Fibroblast of lung (primary cell): Measurements from ENCODE around the gene PSMB5. TPM values are rescaled to one million over a fixed set of nuclear protein-coding genes. Genes with fewer than 3 reads are reported as not detected.
"Not testable (repeated sequence)": the region's sequence is repeated elsewhere in the genome, so short reads cannot be mapped to it uniquely, and the experiment has no call there.

Source experiments
- DNase-seq, 2 donors: peaks; one replicate each; pipeline versions ENCODE4 v3.0.0 to v3.0.0-alpha.2; 2010; ENCODE audit warnings: low read depth in 2 of 2
- H2AFZ ChIP-seq: 2 replicates; pipeline ENCODE4 v1.5.1; 2012; ENCODE audit warnings: low read length, control low read depth, inconsistent platforms
- H3K27ac ChIP-seq: 2 replicates; pipeline ENCODE4 v1.5.1; 2011; ENCODE audit warnings: low read length, control low read depth; ENCODE audit not compliant: insufficient read depth
- H3K27me3 ChIP-seq: 2 replicates; pipeline ENCODE4 v1.5.1; 2011; ENCODE audit warnings: mild to moderate bottlenecking, low read length; ENCODE audit not compliant: control insufficient read depth, insufficient read depth
- H3K36me3 ChIP-seq: 2 replicates; pipeline ENCODE4 v1.5.1; 2011; ENCODE audit warnings: low read length; ENCODE audit not compliant: control insufficient read depth, insufficient read depth
- H3K4me1 ChIP-seq: 2 replicates; pipeline ENCODE4 v1.5.1; 2011; ENCODE audit warnings: low read length; ENCODE audit not compliant: control insufficient read depth, insufficient read depth; ENCODE audit errors: extremely low read depth
- H3K4me2 ChIP-seq: 2 replicates; pipeline ENCODE4 v1.5.1; 2011; ENCODE audit warnings: low read length, control low read depth; ENCODE audit not compliant: insufficient read depth; ENCODE audit errors: extremely low read depth
- H3K4me3 ChIP-seq, 4 experiments: fragments of 200-600 bp in 1 of 4; sonication (generic) in 1 of 4; replicated peaks in 1 of 4; 2 replicates each; pipeline ENCODE4 v1.5.1; 2011 to 2016; ENCODE audit warnings: low read length in 4 of 4, low read depth in 3 of 4, mild to moderate bottlenecking in 3 of 4, control low read depth in 2 of 4, inconsistent platforms in 1 of 4, mixed read lengths in 1 of 4; ENCODE audit not compliant: insufficient read depth in 1 of 4; ENCODE audit errors: control extremely low read depth in 1 of 4
- H3K79me2 ChIP-seq: 2 replicates; pipeline ENCODE4 v1.5.1; 2012; ENCODE audit warnings: mild to moderate bottlenecking, low read length, inconsistent platforms; ENCODE audit not compliant: control insufficient read depth, insufficient read depth
- H3K9ac ChIP-seq: 2 replicates; pipeline ENCODE4 v1.5.1; 2011; ENCODE audit warnings: mild to moderate bottlenecking, low read length, control low read depth; ENCODE audit not compliant: insufficient read depth
- H3K9me3 ChIP-seq: 2 replicates; pipeline ENCODE4 v1.5.1; 2012; ENCODE audit warnings: low read depth, low read length; ENCODE audit not compliant: control insufficient read depth, insufficient read depth
- H4K20me1 ChIP-seq: 2 replicates; pipeline ENCODE4 v1.5.1; 2011; ENCODE audit warnings: low read length; ENCODE audit not compliant: control insufficient read depth, insufficient read depth; ENCODE audit errors: extremely low read depth
- CTCF ChIP-seq, 2 donors: IDR thresholded peaks in 1 of 2; conservative IDR thresholded peaks in 1 of 2; 1 replicate in 1 of 2; 2 replicates in 1 of 2; pipeline ENCODE4 v1.5.1; 2011 to 2012; ENCODE audit warnings: low read length in 2 of 2, control low read depth in 1 of 2, inconsistent platforms in 1 of 2, low read depth in 1 of 2, mild to moderate bottlenecking in 1 of 2
- EZH2 ChIP-seq: IDR thresholded peaks from 2 replicates; pipeline ENCODE4 v1.5.1; 2012; ENCODE audit warnings: low read length, control low read depth, mild to moderate bottlenecking; ENCODE audit errors: missing control alignments
- polyA plus RNA-seq, 2 donors: library from polyadenylated mRNA; depleted of rRNA in 1 of 2; stranded (reverse) in 1 of 2; unstranded in 1 of 2; fragments of >200 nt; gene quantifications; 2 replicates each; pipeline ENCODE4 v1.2.1, GENCODE V29; 2011 to 2012; ENCODE audit warnings: missing spikeins in 1 of 2
- total RNA-seq: library from RNA; depleted of rRNA; stranded (reverse); fragments of >200 nt; gene quantifications from 2 replicates; pipeline ENCODE4 v1.2.1, GENCODE V29; 2014

PSMB5 gene
- total and polyA plus RNA-seq, 2 donors (not counting 1 experiment from before 2014, with no cell fraction given), result 166 to 237 TPM

GRCh38 chr14:23005451-23006187 lies 29.1 kb downstream of the PSMB5 start:
- no peak overlapping the region for H3K9ac ChIP-seq
- peak overlapping the region in 1 of 4 experiments; percentile 52 for H3K4me3 ChIP-seq
- H4K20me1 ChIP-seq, result no peaks in the 10 kb centered on the region
- peaks cover 6% of the 10 kb centered on the region for H3K4me1 ChIP-seq
- H3K9me3 ChIP-seq, result no peaks in the 10 kb centered on the region
- H3K27me3 ChIP-seq, result no peaks in the 10 kb centered on the region
- no peak for DNase-seq
- no peak overlapping the region for H2AFZ ChIP-seq
- TF ChIP-seq EZH2 (no peak), CTCF (conservative IDR thresholded peaks at IDR 0.05 in 1 of 2, IDR thresholded peaks at IDR 0.05 in 1 of 2; ENCODE audit: low read depth in 1 of 2, low read length in 2 of 2) (no peak)
- no peaks in the 10 kb centered on the region for H3K79me2 ChIP-seq
- H3K27ac ChIP-seq, result peak overlapping the region; percentile 84
- peak overlapping the region; percentile 93 for H3K4me2 ChIP-seq
- no peaks in the 10 kb centered on the region for H3K36me3 ChIP-seq

GRCh38 chr14:23004274-23004673 lies 30.4 kb downstream of the PSMB5 start:
- H3K36me3 ChIP-seq, H3K9me3 ChIP-seq, H3K4me2 ChIP-seq, H3K4me3 ChIP-seq, H2AFZ ChIP-seq, DNase-seq, H3K9ac ChIP-seq, H3K4me1 ChIP-seq, H4K20me1 ChIP-seq, H3K27ac ChIP-seq, H3K79me2 ChIP-seq, H3K27me3 ChIP-seq: not testable (repeated sequence)

- Histone ChIP-seq H3K27ac (no peak overlapping the region), H4K20me1 (no peaks in the 10 kb centered on the region), H3K4me1 (peaks cover 5% of the 10 kb centered on the region), H3K36me3 (no peaks in the 10 kb centered on the region), H3K79me2 (no peaks in the 10 kb centered on the region), H3K9ac (no peak overlapping the region), H3K27me3 (no peaks in the 10 kb centered on the region), H3K9me3 (no peaks in the 10 kb centered on the region), H3K4me3 (no peak overlapping the region), H3K4me2 (no peak overlapping the region), H2AFZ (no peak overlapping the region)
- TF ChIP-seq EZH2, result no peak
- no peak for TF ChIP-seq CTCF (conservative IDR thresholded peaks at IDR 0.05 in 1 of 2, IDR thresholded peaks at IDR 0.05 in 1 of 2; ENCODE audit: low read depth in 1 of 2, low read length in 2 of 2)
- DNase-seq, result no peak
Measured at GRCh38 chr14:23002592-23002991, 32.1 kb downstream of the PSMB5 start.
